GM20431 (cell line): ENCODE data around the gene THOC2.
"Not testable (repeated sequence)": the region's sequence is repeated elsewhere in the genome, so short reads cannot be mapped to it uniquely, and the experiment has no call there.

Source experiments
- in situ Hi-C: fragments of 300-500 bp; cut with MseI, MboI; formaldehyde crosslinking; loops from one replicate; pipeline ENCODE4 v1.15.0; 2020; ENCODE audit warnings: low sequenced_read_pairs; ENCODE audit not compliant: unreplicated experiment

The THOC2 gene

DNA sequence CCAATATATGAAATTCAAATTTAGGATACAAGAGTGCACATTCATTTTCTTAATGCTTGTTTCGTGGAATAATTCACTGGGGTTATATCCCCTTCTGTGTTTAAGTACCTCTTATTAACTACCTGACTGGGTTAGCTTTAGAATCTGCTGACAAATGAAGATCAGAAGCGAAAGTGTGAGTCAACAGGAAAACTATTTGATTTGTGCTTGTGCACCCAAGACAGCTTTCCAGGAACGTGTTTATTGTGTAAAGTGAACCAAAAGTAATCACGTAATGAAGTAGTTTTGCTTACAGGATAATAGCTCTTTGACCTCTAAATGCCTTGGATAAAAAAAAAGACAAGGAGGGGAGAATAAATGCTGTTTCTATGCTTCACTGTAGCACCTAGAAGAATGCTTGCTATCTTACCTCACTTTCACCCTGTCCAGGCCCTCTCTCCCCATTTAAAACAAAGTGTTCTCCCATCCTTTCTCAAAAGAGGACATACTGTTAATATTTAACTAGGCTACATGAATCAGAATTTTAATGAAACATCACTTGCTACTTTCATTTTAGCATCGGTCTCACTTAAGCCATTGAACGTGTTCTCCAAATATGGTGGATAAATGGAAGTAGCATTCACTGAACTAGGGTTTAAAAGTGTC lies 141.9 kb downstream of the THOC2 start:
- in situ Hi-C loops = no loop called here

DNA sequence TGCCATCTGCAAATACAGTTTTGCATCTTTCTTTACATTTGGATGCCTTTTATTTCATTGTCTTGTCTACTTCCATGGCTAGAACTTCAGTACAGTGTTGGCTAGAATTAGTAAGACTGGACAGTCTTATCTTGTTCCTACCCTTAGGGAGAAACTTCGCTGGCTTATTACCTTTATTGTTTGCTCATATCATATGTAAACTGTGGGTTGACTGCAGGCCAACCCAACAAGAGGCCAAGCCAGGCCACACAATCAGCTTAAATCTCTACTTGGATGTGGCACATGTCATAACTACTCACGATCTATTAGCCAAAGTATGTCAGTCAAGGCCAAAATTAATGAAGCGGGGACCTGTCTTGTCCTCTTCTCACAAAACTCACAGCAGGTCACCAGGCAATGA lies 144.1 kb downstream of the THOC2 start:
- in situ Hi-C loops = no loop called here

DNA sequence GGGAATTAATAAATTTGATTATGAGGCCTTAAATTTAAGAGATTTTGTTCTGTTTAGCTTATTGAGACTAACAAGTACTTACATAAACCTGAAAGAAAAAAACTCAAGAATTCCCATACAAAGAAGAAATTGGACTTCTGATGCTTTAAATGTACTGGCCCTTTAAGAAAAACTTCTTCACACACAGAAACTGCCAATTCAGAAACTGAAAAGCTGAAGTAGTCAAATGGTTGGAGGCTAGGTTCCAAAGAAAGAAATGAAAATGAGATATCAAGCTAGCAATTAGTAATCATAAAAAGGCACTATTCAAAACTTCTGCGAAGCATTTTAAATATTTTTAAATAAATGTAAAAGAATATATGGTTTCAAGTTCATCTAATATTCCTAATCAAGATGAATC lies 151.3 kb downstream of the THOC2 start:
- in situ Hi-C loops = no loop called here

DNA sequence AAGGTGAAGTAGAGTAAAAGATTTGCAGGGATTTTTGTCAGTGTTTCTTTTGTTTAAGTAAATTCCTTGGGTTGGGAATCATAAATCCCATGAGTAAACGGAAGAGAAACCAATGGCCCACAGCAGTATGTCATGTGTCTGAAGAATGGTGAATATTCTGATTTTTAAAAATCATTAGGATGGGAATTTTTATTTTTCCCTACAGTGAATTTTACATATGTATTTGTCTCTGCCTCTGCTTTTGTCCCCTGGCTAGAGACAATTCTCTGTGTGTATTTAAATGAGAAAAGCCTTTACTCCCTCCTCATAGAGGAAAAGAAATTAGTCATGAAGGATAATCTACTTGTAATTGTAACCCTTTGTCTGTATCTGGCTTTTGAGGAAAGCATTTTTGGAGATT lies 152.1 kb downstream of the THOC2 start:
- in situ Hi-C loops = no loop called here

DNA sequence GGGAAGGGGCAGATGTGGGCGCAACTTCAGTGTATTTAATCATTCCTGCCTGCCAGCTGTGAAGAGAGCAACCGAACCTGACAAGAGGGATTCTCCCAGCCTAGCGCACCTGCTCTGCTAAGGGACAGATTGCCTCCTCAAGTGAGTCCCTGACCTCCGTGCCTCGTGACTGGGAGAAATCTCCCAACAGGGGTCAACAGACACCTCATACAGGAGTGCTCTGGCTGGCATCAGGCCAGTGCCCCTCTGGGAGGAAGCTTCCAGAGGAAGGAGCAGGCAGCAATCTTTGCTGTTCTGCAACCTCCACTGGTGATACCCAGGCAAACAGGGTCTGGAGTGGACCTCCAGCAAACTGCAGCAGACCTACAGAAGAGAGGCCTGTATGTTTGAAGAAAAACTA lies 158.8 kb downstream of the THOC2 start:
- in situ Hi-C loops = not testable (repeated sequence)

DNA sequence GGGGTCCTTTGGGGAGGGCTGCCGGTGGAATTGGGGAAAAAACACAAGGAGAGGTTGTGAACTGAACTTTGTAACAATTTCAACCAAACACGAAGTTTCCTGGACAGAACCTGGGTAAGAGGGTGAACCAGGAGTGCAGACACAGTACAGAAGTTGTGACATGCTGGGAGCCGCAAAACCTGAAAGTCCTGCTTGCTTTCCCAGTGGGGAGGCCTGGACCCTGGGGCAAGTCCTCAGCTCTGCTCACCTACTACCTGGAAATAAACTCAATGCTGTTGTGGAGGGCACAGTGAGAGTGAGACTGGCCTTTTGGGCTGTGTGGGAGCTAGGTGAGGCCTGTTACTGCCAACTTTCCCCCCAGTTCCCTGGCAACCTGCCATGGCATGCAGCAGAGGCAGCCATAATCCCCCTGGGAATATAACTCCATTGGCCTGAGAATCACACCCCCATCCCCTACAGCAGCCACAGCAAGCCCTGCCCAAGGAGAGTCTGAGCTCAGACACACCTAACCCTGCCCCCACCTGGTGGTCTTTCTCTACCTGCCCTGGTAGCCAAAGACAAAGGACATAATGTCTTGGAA lies 162.8 kb downstream of the THOC2 start:
- in situ Hi-C loops = no loop called here

DNA sequence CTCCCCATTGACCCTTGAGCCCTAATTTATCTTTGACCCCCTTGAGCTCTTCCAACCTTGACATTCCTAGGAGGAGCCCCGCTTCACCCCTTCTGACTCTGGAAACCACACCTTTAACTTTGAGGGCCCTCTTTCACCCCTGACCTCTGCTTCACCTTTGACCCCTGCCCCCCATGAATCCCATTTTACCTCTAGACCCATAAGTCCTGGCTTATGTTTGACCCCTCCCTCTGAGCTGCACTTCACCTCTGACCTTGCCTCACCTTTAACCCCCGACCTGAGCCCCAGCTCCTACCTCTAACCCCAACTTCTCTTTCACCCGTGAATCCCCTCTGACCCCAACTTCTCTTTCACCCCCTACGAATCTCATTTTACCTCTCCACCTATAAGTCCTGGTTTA lies 169.7 kb downstream of the THOC2 start:
- in situ Hi-C loops = no loop called here

DNA sequence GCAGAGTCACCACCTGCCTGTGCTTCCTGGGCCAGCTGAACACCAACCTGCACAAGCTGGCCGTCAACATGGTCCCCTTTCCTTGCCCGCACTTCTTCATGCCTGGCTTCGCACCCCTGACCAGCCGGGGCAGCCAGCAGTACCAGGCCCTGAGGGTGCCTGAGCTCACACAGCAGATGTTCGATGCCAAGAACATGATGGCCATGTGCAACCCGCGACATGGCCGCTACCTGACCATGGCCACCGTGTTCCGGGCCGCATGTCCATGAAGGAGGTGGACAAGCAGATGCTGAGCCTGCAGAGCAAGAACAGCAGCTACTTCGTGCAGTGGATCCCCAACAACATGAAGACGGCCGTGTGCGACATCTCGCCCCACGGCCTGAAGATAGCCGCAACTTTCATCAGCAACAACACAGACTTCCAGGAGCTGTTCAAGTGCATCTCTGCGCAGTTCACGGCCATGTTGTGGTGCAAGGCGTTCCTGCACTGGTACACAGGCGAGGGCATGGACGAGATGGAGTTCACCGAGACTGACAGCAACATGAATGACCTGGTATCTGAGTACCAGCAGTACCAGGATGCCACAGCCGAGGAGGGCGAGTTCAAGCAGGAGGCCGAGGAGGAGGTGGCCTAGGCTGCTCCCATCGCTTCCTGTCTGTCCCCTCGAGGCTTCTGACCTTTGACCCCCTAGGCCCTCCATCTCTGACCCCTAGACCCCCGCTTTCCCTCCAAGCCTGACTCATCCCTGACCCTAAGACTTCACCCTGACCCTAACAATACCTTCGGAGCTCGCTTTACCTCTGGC lies 170.3 kb downstream of the THOC2 start:
- in situ Hi-C loops = no loop called here

DNA sequence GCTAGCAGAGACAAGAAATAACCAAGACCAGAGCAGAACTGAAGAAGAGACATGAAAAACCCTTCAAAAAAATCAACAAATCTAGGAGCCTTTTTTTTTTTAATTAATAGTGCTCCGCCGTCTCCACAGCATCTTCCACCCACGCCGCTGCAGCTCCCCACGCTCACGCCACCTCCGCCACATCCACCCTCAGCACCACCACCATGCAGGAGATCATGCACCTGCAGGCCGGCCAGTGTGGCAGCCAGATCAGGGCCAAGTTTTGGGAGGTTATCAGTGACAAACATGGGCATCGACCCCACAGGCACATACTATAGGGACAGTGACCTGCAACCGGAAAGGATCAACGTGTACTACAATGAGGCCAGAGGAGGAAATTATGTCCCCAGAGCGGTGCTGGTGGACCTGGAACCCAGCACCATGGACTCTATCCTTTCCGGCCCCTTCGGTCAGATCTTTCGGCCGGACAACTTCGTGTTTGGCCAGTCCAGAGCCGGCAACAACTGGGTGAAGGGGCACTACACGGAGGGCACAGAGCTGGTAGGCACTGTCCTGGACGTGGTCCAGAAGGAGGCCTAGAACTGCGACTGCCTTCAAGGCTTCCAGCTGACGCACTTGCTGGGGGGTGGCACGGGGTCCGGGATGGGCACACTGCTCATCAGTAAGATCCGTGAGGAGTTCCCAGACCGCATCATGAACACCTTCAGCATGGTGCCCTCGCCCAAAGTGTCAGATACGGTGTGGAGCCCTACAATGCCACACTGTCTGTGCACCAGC lies 171.2 kb downstream of the THOC2 start:
- in situ Hi-C loops = no loop called here

DNA sequence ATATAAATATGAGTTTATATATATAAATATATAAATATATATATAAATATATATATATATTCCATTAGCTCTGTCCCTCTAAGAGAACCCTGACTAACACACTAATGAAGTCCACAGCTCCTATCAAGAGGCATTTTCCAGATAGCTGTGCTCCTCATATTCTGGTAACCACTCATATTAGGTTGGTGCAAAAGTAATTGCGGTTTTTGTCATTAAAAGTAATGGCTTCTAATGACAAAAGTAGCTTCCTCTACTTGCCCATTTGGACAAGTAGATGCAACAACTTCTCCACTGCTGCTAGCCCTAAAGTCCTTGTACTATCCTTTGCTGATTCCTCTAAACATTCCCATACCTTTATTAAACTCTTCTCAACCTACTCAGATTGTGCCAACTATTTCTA lies 182.0 kb downstream of the THOC2 start:
- in situ Hi-C loops = no loop called here
